ENCODE results near the gene NUF2.

DNA sequence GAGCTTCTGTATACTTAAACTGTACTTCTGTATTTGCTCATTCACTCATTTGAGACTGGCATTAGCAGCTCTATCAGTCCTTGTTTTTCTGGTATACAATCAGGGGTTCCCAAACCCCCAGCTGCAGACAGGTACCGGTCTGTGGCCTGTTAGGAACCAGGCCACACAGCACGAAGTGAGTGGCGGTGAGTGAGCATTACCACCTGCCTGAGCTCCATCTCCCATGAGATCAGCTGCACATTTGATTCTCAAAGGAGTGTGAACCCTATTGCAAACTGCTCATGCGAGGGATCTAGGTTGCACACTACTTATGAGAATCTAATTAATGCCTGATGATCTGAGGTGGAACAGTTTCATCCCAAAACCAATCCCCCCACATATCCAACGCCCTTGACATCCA lies 18.2 kb upstream of the NUF2 start:
- TF ChIP-seq, protein P1, sequence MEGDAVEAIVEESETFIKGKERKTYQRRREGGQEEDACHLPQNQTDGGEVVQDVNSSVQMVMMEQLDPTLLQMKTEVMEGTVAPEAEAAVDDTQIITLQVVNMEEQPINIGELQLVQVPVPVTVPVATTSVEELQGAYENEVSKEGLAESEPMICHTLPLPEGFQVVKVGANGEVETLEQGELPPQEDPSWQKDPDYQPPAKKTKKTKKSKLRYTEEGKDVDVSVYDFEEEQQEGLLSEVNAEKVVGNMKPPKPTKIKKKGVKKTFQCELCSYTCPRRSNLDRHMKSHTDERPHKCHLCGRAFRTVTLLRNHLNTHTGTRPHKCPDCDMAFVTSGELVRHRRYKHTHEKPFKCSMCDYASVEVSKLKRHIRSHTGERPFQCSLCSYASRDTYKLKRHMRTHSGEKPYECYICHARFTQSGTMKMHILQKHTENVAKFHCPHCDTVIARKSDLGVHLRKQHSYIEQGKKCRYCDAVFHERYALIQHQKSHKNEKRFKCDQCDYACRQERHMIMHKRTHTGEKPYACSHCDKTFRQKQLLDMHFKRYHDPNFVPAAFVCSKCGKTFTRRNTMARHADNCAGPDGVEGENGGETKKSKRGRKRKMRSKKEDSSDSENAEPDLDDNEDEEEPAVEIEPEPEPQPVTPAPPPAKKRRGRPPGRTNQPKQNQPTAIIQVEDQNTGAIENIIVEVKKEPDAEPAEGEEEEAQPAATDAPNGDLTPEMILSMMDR (IDR thresholded peaks at IDR 0.05) = no peak
- TF ChIP-seq POLR2A (IDR thresholded peaks at IDR 0.05) = no peak
